HS-27A (cell line): ENCODE data around the gene SETBP1.
"Not testable (repeated sequence)": the region's sequence is repeated elsewhere in the genome, so short reads cannot be mapped to it uniquely, and the experiment has no call there.

Source experiments
- DNase-seq: peaks from one replicate; pipeline ENCODE4 v3.0.0-alpha.2; 2012; ENCODE audit warnings: low read depth, missing footprints

The SETBP1 gene

DNA sequence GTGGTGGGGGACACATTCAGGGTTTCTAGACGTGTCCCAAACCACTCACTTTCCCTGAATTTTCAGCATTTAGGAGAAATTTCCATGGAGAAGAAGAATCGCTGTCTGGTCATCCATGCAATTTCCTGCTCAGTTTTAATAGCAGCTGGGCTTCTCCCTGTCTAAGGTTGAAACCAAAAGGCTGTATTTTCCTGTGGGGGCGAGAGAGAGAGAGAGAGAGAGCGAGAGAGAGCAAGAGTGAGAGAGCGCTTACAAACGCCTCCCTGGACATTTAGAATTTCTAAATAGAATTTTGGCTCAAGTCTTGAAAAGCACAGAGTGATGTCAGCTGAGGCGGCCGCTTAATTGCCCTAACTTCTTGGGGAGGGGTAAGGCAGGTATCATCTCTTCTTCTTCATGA lies 110.8 kb downstream of the SETBP1 start:
- DNase-seq: no peak

- DNase-seq: no peak
Measured at GRCh38 chr18:44792456-44793061, 111.9 kb downstream of the SETBP1 start.

GRCh38 chr18:44793194-44793593 lies 112.5 kb downstream of the SETBP1 start:
- DNase-seq: no peak

DNA sequence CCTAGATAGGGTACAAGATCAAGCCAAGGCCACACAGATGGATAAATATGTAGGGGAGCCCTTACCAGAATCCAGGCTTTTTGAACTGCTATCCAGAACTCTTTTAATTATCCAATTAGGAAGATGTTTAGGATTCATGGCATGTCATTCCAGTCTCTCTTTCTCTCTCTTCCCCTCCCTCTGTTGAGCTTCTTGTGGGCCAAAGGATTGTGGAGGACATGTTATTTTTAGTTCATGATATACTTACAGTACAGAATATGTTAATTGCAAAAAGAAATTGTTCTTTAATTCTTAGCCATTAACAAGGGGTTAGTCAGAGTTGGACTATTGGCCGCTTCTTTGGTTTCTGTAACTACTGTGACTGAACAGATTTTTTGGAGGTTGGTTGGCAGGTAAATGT lies 113.0 kb downstream of the SETBP1 start:
- no peak for DNase-seq

DNA sequence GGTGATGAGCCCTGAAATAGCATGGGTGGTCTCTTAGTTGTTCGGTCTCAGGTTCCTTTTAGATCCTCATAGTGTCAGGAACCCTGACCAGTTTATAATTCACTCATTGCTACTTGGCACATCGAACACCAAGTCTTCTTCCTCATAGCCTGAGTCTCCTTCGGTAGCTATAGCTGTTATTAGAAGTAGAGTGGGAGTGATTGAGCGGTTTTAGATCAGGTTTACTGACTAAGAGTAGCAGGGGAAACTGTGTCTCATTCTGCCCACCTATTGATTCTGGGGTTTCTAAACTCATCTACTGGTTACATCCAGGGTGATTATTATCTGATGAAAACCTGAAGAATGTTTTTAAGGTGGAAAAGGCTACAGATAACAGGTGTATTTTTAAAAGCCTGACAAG lies 114.6 kb downstream of the SETBP1 start:
- DNase-seq: no peak

- DNase-seq: no peak
Measured at GRCh38 chr18:44796429-44797428, 116.0 kb downstream of the SETBP1 start.

GRCh38 chr18:44798433-44799048 lies 117.9 kb downstream of the SETBP1 start:
- no peak for DNase-seq

GRCh38 chr18:44799382-44799906 lies 118.8 kb downstream of the SETBP1 start:
- DNase-seq: no peak

DNA sequence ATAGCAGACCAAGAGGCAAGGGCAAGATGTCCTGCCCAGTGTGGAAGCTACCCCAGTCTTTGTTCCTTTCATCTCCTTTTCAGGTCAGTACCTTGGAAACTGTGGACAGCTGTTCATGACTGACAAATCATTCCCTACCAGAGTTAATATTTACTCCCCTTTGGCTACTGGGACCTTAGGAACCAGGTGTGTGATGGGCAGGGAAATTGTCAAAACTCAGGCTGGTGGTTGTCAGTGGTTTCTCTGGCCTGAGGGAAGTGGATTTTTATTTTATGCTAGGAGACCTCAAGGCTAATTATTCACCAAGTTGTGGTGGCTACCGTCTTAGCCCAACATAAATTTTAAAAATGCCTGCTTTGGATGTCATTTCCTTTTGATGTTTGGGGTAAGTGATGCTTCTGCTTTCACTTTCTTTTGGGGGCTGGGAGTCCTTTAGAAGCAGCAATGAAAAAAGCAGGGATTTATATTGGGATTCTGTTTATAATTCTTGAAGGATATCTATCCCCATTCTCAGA lies 119.3 kb downstream of the SETBP1 start:
- DNase-seq: no peak

DNA sequence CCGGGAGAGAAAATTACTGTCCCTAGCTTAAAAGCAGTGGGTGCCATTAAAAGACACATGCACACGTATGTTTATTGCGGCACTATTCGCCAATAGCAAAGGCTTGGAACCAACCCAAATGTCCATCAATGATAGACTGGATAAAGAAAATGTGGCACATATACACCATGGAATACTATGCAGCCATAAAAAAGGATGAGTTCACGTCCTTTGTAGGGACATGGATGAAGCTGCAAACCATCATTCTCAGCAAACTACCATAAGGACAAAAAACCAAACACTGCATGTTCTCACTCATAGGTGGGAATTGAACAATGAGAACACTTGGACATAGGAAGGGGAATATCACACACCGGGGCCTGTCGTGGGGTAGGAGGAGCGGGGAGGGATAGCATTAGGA lies 120.1 kb downstream of the SETBP1 start:
- not testable (repeated sequence) for DNase-seq

DNA sequence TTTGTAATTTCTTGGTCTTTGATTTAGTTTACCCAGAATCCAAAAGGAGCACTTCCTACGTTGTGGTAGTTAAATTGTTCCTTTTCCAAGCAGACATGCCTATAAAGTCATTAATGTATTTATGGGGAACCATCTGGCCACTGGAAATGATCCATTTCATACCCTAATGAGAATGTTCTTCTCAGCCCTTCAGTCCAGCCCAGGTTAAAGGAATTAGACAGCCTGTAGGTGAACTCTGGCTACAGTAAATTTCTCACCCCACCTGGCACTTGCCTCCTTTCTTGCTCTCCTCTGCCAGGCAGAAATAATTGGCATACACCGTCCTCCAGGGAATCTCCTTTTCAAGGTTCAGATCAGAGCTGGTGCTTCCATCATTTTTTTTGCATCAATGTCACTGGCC lies 121.1 kb downstream of the SETBP1 start:
- DNase-seq: no peak

GRCh38 chr18:44802508-44802907 lies 121.8 kb downstream of the SETBP1 start:
- DNase-seq: no peak

DNA sequence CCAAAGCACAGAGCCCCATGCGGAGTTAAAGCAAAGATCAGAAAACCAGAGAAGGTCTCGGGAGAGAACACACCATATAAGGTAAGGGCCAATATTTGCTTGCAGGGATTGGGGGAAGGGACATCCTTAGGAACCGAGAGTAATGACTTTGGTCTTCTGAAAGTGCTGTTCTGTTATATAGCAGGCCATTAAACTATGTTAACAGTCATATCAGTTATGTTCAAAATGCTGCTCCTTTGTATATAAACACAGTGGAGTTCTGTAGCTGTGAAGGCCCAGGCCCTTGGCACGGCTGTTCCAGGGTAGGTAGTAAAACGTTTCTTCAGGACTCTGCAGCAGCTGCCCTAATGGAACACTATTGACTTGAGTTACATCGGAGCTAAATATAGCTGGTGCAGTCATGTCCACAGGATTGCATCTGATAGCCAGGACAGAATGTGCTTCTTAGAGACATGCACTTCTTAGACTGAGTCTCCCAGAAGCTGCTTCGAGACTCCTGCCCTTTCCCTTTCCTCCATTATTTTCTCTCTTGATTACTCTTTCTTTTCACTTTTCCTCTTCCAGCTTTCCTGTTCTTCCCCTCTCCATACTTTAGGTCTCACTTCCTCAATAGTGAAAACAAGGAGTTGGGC lies 122.4 kb downstream of the SETBP1 start:
- DNase-seq: no peak

DNA sequence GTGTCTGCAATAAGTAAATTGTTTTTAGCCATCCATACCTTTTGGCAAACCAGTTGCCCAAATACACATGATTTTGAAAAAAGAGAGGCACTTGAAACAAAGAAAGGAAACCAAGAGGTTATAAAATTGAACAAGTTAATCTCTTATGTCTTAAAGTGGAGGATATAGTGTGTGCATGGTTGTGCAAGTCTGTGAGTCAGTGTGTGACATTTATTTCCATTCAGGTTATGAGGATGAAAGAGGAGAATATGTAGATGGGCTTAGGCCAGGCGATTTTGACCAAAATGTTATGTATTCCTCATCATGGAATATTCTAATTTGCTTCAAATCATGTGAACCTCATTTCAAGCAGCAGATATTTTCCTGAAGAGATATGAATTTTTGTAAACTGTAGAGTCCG lies 123.3 kb downstream of the SETBP1 start:
- DNase-seq: no peak

DNA sequence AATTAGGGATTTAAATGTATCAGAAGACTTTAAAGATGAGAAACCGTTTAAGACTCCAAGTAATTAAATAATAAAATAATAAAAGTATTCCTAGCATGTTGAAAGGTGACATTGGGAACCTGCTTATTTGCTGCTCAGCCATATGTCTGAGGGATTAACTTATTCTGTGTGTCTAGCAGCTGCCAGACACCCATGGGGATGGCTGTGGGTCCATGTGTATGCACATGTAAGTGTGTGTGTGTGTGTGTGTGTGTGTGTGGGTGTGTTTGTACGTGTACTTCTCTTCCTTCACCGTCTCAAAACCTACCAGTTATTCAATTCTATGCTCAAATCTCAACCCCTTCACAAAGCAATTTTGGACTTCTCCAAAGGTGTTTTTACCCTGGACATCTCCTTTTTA lies 124.5 kb downstream of the SETBP1 start:
- no peak for DNase-seq

DNA sequence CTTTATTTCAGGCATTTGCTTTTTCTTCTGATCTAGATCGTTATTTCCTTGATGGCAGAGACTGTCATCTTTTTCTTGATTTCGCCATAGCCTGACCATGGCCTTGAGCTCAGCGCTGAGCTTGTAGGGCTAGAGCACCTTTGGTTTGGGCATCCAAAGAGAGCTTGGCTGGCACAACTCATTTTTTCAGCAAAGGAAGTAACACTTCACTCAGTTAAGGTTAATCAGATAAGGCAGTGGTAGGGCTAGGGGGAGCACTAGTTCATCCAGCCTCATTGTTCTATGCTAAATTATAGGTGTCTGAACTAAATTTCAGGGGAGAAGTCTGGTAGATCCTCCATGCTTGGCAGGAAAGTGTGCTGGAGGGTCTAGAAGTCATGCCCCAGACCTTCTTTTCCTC lies 125.0 kb downstream of the SETBP1 start:
- no peak for DNase-seq

DNA sequence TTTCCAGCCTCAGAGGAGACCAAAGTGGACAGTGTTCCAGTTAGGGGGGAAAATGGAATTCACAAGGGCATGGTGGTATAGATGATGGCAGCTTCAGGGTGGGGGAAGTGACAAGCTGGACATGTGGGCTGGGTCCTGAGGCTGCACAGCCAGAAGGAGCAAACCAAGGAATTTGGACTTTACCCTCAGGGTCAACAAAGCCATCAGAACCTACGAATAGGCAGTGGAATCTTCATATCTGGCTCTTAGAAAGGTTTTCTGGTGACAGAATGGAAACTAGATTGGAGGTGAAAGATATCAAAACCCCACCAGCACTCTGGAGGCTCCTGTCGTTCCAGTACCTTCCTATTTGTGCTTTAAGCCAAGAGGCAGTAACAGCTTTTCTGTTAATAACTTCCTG lies 127.1 kb downstream of the SETBP1 start:
- DNase-seq: no peak

GRCh38 chr18:44811572-44812125 lies 131.0 kb downstream of the SETBP1 start:
- no peak for DNase-seq

GRCh38 chr18:44812426-44812825 lies 131.7 kb downstream of the SETBP1 start:
- no peak for DNase-seq

- DNase-seq: no peak
Measured at GRCh38 chr18:44813586-44813985, 132.9 kb downstream of the SETBP1 start.

DNA sequence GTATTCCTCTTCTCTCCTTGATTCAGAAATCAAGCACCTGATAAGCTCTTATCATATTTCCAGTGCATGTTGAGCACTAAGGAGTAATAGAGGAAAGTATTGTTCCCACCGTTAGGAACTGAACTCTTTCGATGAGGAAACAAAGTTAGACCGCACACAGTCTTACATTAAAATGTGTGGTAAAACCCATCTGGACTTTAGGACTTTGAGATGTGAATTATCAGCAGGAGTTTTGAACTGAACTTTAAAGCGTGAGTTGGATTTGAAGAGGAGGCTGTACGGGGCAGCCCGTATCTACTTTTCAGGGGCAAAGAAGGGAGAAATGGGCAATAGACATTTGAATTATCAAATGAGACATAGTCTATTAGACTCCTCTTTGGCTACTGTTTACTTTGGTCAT lies 134.4 kb downstream of the SETBP1 start:
- no peak for DNase-seq

- DNase-seq: no peak
Measured at GRCh38 chr18:44816050-44816449, 135.4 kb downstream of the SETBP1 start.
